GM21528 (cell line): ENCODE results near the gene TMTC2.

ENCODE experiments used
- ATAC-seq: cut with Tn5 transposase; IDR thresholded peaks from one replicate; pipeline ENCODE4 v1.9.1; 2021; ENCODE audit warnings: mild to moderate bottlenecking, moderate library complexity; ENCODE audit not compliant: unreplicated experiment, low FRiP score

Gene TMTC2

GRCh38 chr12:82686168-82687020 lies at the start of gene TMTC2:
TSS of gene TMTC2 (plus strand) at chr12:82686906.
- peak; percentile 93 for ATAC-seq

- ATAC-seq = no peak
Observed at GRCh38 chr12:82638324-82638723, 48.4 kb upstream of the TMTC2 start.

- ATAC-seq = no peak
Observed at GRCh38 chr12:82644896-82645295, 41.8 kb upstream of the TMTC2 start.

GRCh38 chr12:82645414-82645813 lies 41.3 kb upstream of the TMTC2 start:
- no peak for ATAC-seq

GRCh38 chr12:82647853-82648252 lies 38.9 kb upstream of the TMTC2 start:
- no peak for ATAC-seq

- no peak for ATAC-seq
Observed at GRCh38 chr12:82648259-82648909, 38.3 kb upstream of the TMTC2 start.

- peak; percentile 75 for ATAC-seq
Observed at GRCh38 chr12:82650627-82651337, 35.9 kb upstream of the TMTC2 start.

GRCh38 chr12:82651489-82651888 lies 35.2 kb upstream of the TMTC2 start:
- ATAC-seq = no peak

GRCh38 chr12:82652071-82652470 lies 34.6 kb upstream of the TMTC2 start:
- ATAC-seq = no peak

GRCh38 chr12:82655751-82656150 lies 31.0 kb upstream of the TMTC2 start:
- no peak for ATAC-seq

GRCh38 chr12:82659343-82660207 lies 27.1 kb upstream of the TMTC2 start:
- no peak for ATAC-seq

- no peak for ATAC-seq
Observed at GRCh38 chr12:82660541-82661325, 26.0 kb upstream of the TMTC2 start.

- no peak for ATAC-seq
Observed at GRCh38 chr12:82663893-82664292, 22.8 kb upstream of the TMTC2 start.

GRCh38 chr12:82665142-82665923 lies 21.4 kb upstream of the TMTC2 start:
- no peak for ATAC-seq

- no peak for ATAC-seq
Observed at GRCh38 chr12:82666830-82667229, 19.9 kb upstream of the TMTC2 start.

- no peak for ATAC-seq
Observed at GRCh38 chr12:82671673-82672195, 15.0 kb upstream of the TMTC2 start.

- ATAC-seq = no peak
Observed at GRCh38 chr12:82672811-82673495, 13.8 kb upstream of the TMTC2 start.

GRCh38 chr12:82673698-82674097 lies 13.0 kb upstream of the TMTC2 start:
- ATAC-seq = no peak
